Mesothelial cell of epicardium (in vitro differentiated cells): ENCODE data around the gene NECTIN3. TPM values are rescaled to one million over a fixed set of nuclear protein-coding genes. Genes with fewer than 3 reads are reported as not detected.

Experiments
- DNase-seq, 2 experiments: peaks; one replicate each; pipeline ENCODE4 v3.0.0; 2021; ENCODE audit warnings: low spot score in 2 of 2; ENCODE audit not compliant: unreplicated experiment in 2 of 2
- H3K27ac Mint-ChIP-seq: 2 replicates; pipeline ENCODE4 v1.8.0; 2021; ENCODE audit warnings: mixed read lengths
- H3K27me3 Mint-ChIP-seq: 2 replicates; pipeline ENCODE4 v1.8.0; 2021; ENCODE audit warnings: low read depth, mixed read lengths
- H3K36me3 Mint-ChIP-seq: 2 replicates; pipeline ENCODE4 v1.8.0; 2021; ENCODE audit warnings: mixed read lengths
- H3K4me1 Mint-ChIP-seq: 2 replicates; pipeline ENCODE4 v1.8.0; 2021; ENCODE audit warnings: mixed read lengths
- H3K4me3 Mint-ChIP-seq: 2 replicates; pipeline ENCODE4 v1.8.0; 2021; ENCODE audit warnings: mild to moderate bottlenecking, moderate library complexity, mixed read lengths
- H3K9me3 Mint-ChIP-seq: 2 replicates; pipeline ENCODE4 v1.8.0; 2021; ENCODE audit warnings: mixed read lengths
- total RNA-seq: library from RNA; stranded (reverse); gene quantifications from 3 replicates; pipeline ENCODE4 v1.2.1, GENCODE V29; 2021
- TF ChIP-seq, protein P1 (sequence below): fragments of 200-600 bp; sonication (generic); IDR thresholded peaks from one replicate; pipeline ENCODE4 v1.5.0; 2021; ENCODE audit warnings: antibody characterized with exemption; ENCODE audit not compliant: unreplicated experiment

NECTIN3 gene, protein sequence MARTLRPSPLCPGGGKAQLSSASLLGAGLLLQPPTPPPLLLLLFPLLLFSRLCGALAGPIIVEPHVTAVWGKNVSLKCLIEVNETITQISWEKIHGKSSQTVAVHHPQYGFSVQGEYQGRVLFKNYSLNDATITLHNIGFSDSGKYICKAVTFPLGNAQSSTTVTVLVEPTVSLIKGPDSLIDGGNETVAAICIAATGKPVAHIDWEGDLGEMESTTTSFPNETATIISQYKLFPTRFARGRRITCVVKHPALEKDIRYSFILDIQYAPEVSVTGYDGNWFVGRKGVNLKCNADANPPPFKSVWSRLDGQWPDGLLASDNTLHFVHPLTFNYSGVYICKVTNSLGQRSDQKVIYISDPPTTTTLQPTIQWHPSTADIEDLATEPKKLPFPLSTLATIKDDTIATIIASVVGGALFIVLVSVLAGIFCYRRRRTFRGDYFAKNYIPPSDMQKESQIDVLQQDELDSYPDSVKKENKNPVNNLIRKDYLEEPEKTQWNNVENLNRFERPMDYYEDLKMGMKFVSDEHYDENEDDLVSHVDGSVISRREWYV
- total RNA-seq: 26.1 to 28.3 TPM (median 27.3 TPM) in 3 replicates

DNA sequence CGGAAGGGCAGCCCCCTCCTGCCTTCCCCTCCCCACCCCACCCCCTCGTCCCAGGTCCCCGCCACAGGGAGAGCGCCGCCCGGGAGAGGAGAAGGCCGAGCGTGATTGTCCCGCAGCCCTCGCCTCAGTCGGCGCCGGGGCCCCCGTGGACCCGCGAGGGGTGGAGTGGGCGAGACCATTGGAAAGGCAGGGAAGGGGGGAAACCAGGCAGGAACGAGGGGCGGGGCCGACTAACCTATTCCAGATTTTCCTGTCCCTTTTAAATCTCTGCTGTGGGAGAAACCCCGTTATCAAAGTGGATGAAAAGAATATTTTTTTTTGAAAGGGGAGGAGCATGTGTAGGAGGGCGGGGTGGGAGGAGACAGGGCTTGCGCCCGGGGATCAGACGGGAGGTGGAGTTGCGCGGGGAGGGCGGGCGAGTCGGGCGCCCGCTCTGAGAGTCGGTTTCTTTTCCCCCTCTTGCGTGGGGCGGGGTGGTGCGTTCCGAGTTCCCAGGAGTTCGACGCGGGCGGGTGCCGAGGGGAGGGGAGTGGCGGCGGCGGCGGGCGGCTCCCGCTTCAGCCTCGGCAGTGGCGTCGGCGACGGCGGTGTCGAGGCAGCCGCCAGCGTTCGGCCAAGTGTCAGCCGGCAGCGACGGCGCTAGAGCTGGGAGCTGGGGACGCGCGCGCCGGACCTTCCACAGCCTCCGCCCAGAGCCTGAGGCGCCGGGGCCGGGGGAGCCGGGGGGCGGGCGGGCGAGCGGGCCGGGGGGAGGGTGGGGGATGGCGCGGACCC is at the start of gene NECTIN3:
Gene NECTIN3, plus strand, starts transcription at position 560 of the 774 bp plus-strand sequence. Its CDS starts 202 bp downstream, at position 762.
- Mint-ChIP-seq H3K27ac (peak within 1 kb of the TSS; percentile 95), H3K9me3 (no peaks in the 10 kb centered on the region), H3K27me3 (no peaks in the 10 kb centered on the region), H3K4me1 (peaks cover 40% of the 10 kb centered on the region), H3K36me3 (peaks cover 2% of the 10 kb centered on the region), H3K4me3 (peak within 1 kb of the TSS; percentile 91)
- DNase-seq: peak; percentile 87 to 89
- TF ChIP-seq, protein P1, sequence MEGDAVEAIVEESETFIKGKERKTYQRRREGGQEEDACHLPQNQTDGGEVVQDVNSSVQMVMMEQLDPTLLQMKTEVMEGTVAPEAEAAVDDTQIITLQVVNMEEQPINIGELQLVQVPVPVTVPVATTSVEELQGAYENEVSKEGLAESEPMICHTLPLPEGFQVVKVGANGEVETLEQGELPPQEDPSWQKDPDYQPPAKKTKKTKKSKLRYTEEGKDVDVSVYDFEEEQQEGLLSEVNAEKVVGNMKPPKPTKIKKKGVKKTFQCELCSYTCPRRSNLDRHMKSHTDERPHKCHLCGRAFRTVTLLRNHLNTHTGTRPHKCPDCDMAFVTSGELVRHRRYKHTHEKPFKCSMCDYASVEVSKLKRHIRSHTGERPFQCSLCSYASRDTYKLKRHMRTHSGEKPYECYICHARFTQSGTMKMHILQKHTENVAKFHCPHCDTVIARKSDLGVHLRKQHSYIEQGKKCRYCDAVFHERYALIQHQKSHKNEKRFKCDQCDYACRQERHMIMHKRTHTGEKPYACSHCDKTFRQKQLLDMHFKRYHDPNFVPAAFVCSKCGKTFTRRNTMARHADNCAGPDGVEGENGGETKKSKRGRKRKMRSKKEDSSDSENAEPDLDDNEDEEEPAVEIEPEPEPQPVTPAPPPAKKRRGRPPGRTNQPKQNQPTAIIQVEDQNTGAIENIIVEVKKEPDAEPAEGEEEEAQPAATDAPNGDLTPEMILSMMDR: no peak

DNA sequence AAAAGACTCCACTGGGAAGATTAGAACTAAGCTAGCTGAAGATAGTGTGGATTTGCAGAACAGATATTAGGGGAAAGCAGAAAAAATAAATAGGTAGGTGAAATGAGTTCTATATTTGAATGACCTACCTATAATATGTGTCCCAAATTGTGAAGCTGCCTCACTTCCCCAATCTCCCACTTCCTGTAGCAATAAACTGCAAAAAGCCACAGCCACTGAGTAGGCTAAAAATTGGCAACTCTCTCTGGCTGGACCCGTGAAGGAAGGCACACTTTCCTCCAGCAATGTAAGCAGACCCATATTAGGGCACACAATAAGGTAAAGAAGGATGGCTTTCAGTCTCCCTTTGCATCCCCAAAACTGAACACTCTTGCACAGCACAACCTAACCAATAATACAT is 43.7 kb upstream of the NECTIN3 start:
- TF ChIP-seq, protein P1: no peak
- Mint-ChIP-seq H3K4me1 (peaks cover 6% of the 10 kb centered on the region), H3K36me3 (no peaks in the 10 kb centered on the region), H3K9me3 (no peaks in the 10 kb centered on the region), H3K27me3 (no peaks in the 10 kb centered on the region), H3K27ac (no peak overlapping the region), H3K4me3 (no peak overlapping the region)
- DNase-seq: no peak

DNA sequence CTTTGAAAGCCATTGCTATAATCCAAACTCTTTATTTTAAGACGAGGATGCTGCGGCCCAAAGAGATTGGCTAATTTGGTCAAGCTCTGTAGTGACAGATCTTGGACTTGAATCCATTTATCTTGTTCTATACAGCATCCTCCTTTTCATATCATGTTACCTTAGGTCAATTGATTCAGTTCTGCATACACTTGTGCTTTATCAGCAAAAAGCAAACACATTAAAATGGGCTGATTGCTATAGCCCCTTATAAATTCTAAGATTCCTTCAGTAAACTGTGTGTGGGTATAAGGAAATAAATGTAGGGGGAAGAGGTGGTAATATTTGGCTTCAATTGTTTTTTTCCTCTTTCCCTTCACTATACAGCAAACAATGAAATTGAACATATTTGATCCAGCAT is 40.1 kb upstream of the NECTIN3 start:
- H3K27me3 Mint-ChIP-seq: no peaks in the 10 kb centered on the region
- H3K4me3 Mint-ChIP-seq: no peak overlapping the region
- TF ChIP-seq, protein P1: no peak
- H3K36me3 Mint-ChIP-seq: no peaks in the 10 kb centered on the region
- peaks cover 6% of the 10 kb centered on the region for H3K4me1 Mint-ChIP-seq
- peaks cover 3% of the 10 kb centered on the region for H3K9me3 Mint-ChIP-seq
- DNase-seq: no peak
- H3K27ac Mint-ChIP-seq: no peak overlapping the region

DNA sequence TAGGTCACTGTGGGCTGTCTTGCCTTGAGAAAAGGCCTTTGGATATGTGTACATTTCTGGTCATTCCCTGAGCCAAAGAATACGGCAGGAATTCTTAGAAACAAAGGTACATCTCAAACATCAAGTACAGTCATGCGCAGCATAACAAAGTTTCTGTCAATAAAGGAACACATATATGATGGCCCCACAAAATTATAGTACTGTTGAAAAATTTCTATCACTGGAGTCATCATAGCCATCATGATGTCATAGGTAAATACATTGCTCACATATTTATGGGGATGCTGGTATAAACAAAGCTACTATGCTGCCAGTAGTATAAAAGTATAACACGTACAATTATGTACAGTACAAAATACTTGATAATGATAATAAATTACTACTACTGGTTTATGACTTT is 38.9 kb upstream of the NECTIN3 start:
- H3K27me3 Mint-ChIP-seq: no peaks in the 10 kb centered on the region
- TF ChIP-seq, protein P1: no peak
- H3K9me3 Mint-ChIP-seq: peaks cover 14% of the 10 kb centered on the region
- H3K36me3 Mint-ChIP-seq: no peaks in the 10 kb centered on the region
- H3K27ac Mint-ChIP-seq: no peak overlapping the region
- no peak overlapping the region for H3K4me3 Mint-ChIP-seq
- DNase-seq: no peak
- peaks cover 6% of the 10 kb centered on the region for H3K4me1 Mint-ChIP-seq

DNA sequence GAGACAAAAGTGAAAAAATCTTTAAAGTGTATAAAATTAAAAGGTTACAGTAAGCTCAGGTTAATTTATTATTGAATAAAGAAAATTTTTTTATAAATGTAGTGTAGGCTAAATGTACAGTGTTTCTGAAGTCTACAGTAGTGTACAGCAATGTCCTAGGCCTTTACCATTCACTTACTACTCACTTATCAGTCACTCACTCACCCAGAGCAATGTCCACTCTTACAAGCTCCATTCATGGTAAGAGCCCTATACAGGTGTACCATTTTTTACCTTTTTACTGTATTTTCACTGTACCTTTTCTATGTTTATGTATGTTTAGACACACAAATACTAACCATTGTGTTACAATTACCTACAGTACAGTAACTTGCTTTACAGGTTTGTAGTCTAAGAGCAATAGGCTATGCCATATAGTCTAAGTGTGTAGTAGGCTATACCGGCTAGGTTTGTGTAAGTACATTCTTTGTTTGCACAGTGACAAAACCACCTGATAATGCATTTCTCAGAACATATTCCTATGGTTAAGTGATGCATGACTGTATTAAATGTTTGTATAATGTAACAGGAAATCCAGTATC is 38.1 kb upstream of the NECTIN3 start:
- Mint-ChIP-seq H3K27me3 (no peaks in the 10 kb centered on the region), H3K4me3 (no peak overlapping the region), H3K27ac (no peak overlapping the region), H3K36me3 (peaks cover 2% of the 10 kb centered on the region), H3K9me3 (peaks cover 23% of the 10 kb centered on the region), H3K4me1 (peaks cover 6% of the 10 kb centered on the region)
- TF ChIP-seq, protein P1: no peak
- DNase-seq: no peak
